B cell (primary cell): ENCODE data around the gene RAP1GDS1. TPM values are rescaled to one million over a fixed set of nuclear protein-coding genes. Genes with fewer than 3 reads are reported as not detected.

ENCODE experiments used
- ATAC-seq: fragments of 200-7000 bp; cut with Tn5 transposase; one replicate; pipeline ENCODE4 v1.10.0; 2021; ENCODE audit warnings: low read depth, mild to moderate bottlenecking, moderate number of reproducible peaks, moderate library complexity
- CTCF ChIA-PET: fragments of 350-600 bp; sonication (Branson Sonifier 250); formaldehyde crosslinking; loops from one replicate; lab custom pipeline; 2021; ENCODE audit warnings: antibody characterized with exemption, inconsistent platforms; lab: Charles Lee
- POLR2A ChIA-PET: fragments of 350-600 bp; sonication (Branson Sonifier 250); formaldehyde crosslinking; loops from one replicate; lab custom pipeline; 2021; ENCODE audit warnings: antibody characterized with exemption; lab: Charles Lee
- DNase-seq: peaks from one replicate; pipeline ENCODE4 v3.0.0; 2013
- H2AFZ ChIP-seq: 2 replicates; pipeline ENCODE4 v1.6.1; 2012; ENCODE audit warnings: mild to moderate bottlenecking, low read depth, low read length; ENCODE audit not compliant: insufficient read depth, poor library complexity, severe bottlenecking
- H3K27ac ChIP-seq, 2 donors: 1 replicate in 1 of 2; 2 replicates in 1 of 2; pipeline ENCODE4 v1.5.1; 2012 to 2013; ENCODE audit warnings: low read length in 2 of 2, mild to moderate bottlenecking in 2 of 2, moderate library complexity in 1 of 2
- H3K27me3 ChIP-seq, 4 experiments: fragments of 200-600 bp in 1 of 4; sonication (generic) in 1 of 4; replicated peaks in 1 of 4; 1 replicate in 2 of 4; 2 replicates in 2 of 4; pipeline versions ENCODE4 v1.6.1 to v1.7.0; 2013 to 2016; ENCODE audit warnings: low read length in 3 of 4, mild to moderate bottlenecking in 2 of 4, mixed read lengths in 1 of 4, moderate library complexity in 1 of 4; ENCODE audit not compliant: insufficient read depth in 4 of 4, control insufficient read depth in 3 of 4; ENCODE audit errors: control extremely low read depth in 1 of 4
- H3K36me3 ChIP-seq, 2 experiments: replicated peaks in 1 of 2; 1 replicate in 1 of 2; 2 replicates in 1 of 2; pipeline versions ENCODE4 v1.6.1 to v1.7.1; 2013; ENCODE audit warnings: low read length in 1 of 2; ENCODE audit not compliant: insufficient read depth in 2 of 2, control insufficient read depth in 1 of 2; ENCODE audit errors: control extremely low read depth in 1 of 2, extremely low read depth in 1 of 2
- H3K4me1 ChIP-seq, 2 donors: fragments of 200-600 bp in 1 of 2; sonication (generic) in 1 of 2; 1 replicate in 1 of 2; 2 replicates in 1 of 2; pipeline versions ENCODE4 v1.5.1 to v1.6.1; 2013 to 2017; ENCODE audit warnings: low read length in 2 of 2; ENCODE audit not compliant: control insufficient read depth in 2 of 2, insufficient read depth in 2 of 2
- H3K4me2 ChIP-seq: replicated peaks from 2 replicates; pipeline ENCODE3; 2012; ENCODE audit warnings: mild to moderate bottlenecking, low read depth, low read length; ENCODE audit not compliant: poor library complexity, severe bottlenecking
- H3K4me3 ChIP-seq, 5 experiments: fragments of 200-600 bp in 1 of 5; sonication (generic) in 1 of 5; 1 replicate in 3 of 5; 2 replicates in 2 of 5; pipeline versions ENCODE4 v1.5.1 to v1.7.0; 2011 to 2016; ENCODE audit warnings: low read length in 4 of 5, mild to moderate bottlenecking in 4 of 5, low read depth in 2 of 5, control low read depth in 1 of 5, moderate library complexity in 1 of 5; ENCODE audit not compliant: insufficient read depth in 1 of 5; ENCODE audit errors: control extremely low read depth in 1 of 5, extremely low read depth in 1 of 5
- H3K79me2 ChIP-seq: fragments of 200-600 bp; sonication (generic); one replicate; pipeline ENCODE4 v1.6.0; 2016; ENCODE audit warnings: low read length; ENCODE audit not compliant: control insufficient read depth, insufficient read depth
- H3K9ac ChIP-seq: fragments of 200-600 bp; sonication (generic); 2 replicates; pipeline ENCODE4 v1.6.1; 2017; ENCODE audit warnings: mild to moderate bottlenecking, low read length, moderate library complexity
- H3K9me3 ChIP-seq, 3 donors: one replicate each; pipeline versions ENCODE4 v1.6.1 to v1.7.1; 2013; ENCODE audit warnings: low read length in 2 of 3; ENCODE audit not compliant: control insufficient read depth in 2 of 3, insufficient read depth in 1 of 3; ENCODE audit errors: control extremely low read depth in 1 of 3
- H4K20me1 ChIP-seq: 2 replicates; pipeline ENCODE4 v1.6.0; 2012; ENCODE audit warnings: mild to moderate bottlenecking, low read length; ENCODE audit not compliant: insufficient read depth, control insufficient read depth, poor library complexity, severe bottlenecking
- H3K27ac Mint-ChIP-seq: one replicate; pipeline ENCODE4 v1.8.0; 2021; ENCODE audit warnings: mixed read lengths
- H3K27me3 Mint-ChIP-seq: one replicate; pipeline ENCODE4 v1.8.0; 2021; ENCODE audit warnings: mixed read lengths
- H3K4me1 Mint-ChIP-seq: one replicate; pipeline ENCODE4 v1.8.0; 2021; ENCODE audit warnings: mixed read lengths
- H3K4me3 Mint-ChIP-seq: one replicate; pipeline ENCODE4 v1.8.0; 2021; ENCODE audit warnings: mixed read lengths
- H3K9me3 Mint-ChIP-seq: one replicate; pipeline ENCODE4 v1.8.0; 2022; ENCODE audit warnings: mixed read lengths; ENCODE audit not compliant: insufficient read depth
- CTCF ChIP-seq: fragments of 200-600 bp; IDR thresholded peaks from one replicate; pipeline ENCODE4 v1.8.0; 2022; ENCODE audit warnings: antibody characterized with exemption, mild to moderate bottlenecking
- EZH2 ChIP-seq: IDR thresholded peaks from 2 replicates; pipeline ENCODE4 v1.6.1; 2012; ENCODE audit warnings: borderline replicate concordance, low read depth, mild to moderate bottlenecking, moderate library complexity, low read length; ENCODE audit not compliant: insufficient read depth, poor library complexity, severe bottlenecking
- WGBS: methylation state at CpG from one replicate; pipeline ENCODE4 v1.1.5; 2013; ENCODE audit warnings: missing lambda C conversion rate; ENCODE audit not compliant: insufficient coverage; 5-methylcytosine and 5-hydroxymethylcytosine counted together
- intact Hi-C: fragments of 100-400 bp; cut with micrococcal nuclease; formaldehyde crosslinking; loops from one replicate; pipeline ENCODE4 v1.10.0; 2022
- polyA plus RNA-seq: library from polyadenylated mRNA; depleted of rRNA; stranded (reverse); fragments of >200 nt; gene quantifications from 2 replicates; pipeline ENCODE4 v1.2.3, GENCODE V29; 2012
- total RNA-seq, 2 donors: library from RNA; stranded (reverse); fragments of 120-200 nt in 1 of 2; gene quantifications; 1 replicate in 1 of 2; 2 replicates in 1 of 2; pipeline versions ENCODE4 v1.2.3 to v1.2.4, GENCODE V29; 2013 to 2022

RAP1GDS1 gene
- total and polyA plus RNA-seq, 2 donors (not counting 1 experiment from before 2014, with no cell fraction given), result 23.6 to 66.3 TPM

- Mint-ChIP-seq H3K4me3 (no peak overlapping the region), H3K27me3 (no peaks in the 10 kb centered on the region), H3K4me1 (no peaks in the 10 kb centered on the region), H3K27ac (no peak overlapping the region), H3K9me3 (no peaks in the 10 kb centered on the region)
- Histone ChIP-seq H3K27ac (no peak overlapping the region), H3K36me3 (no peaks in the 10 kb centered on the region), H3K4me2 (no peak overlapping the region), H3K4me3 (no peak overlapping the region), H3K27me3 (no peaks in the 10 kb centered on the region), H4K20me1 (no peaks in the 10 kb centered on the region), H2AFZ (no peak overlapping the region), H3K9me3 (no peaks in the 10 kb centered on the region), H3K4me1 (no peaks in the 10 kb centered on the region), H3K79me2 (no peaks in the 10 kb centered on the region), H3K9ac (no peak overlapping the region)
- ChIA-PET POLR2A (no interaction called here), CTCF (no interaction called here)
- no peak for TF ChIP-seq EZH2
- no peak for TF ChIP-seq CTCF
- ATAC-seq, result no peak
- no peak for DNase-seq
- 100% methylated on average over 2 of the region's 4 CpGs for WGBS
- intact Hi-C loops, result no loop called here
These were observed 232.1 kb downstream of the RAP1GDS1 start for GRCh38 chr4:98493296-98493695.

Other genes starting within 250 kb of the RAP1GDS1 start
- gene STPG2, start 117.9 kb upstream of the RAP1GDS1 start, total RNA-seq, result 0.41 and 0.49 TPM in 2 replicates
- 0.13 and 0.17 TPM in 2 replicates for gene STPG2, start 117.9 kb upstream of the RAP1GDS1 start, polyA plus RNA-seq